Activated T-cell treated with anti-CD3 and anti-CD28 coated beads for 4 hours (primary cell): ENCODE data around the gene CEP85L.
"Not testable (repeated sequence)": the region's sequence is repeated elsewhere in the genome, so short reads cannot be mapped to it uniquely, and the experiment has no call there.

ENCODE experiments used
- DNase-seq: peaks from one replicate; pipeline ENCODE4 v3.0.0-alpha.2; 2020

CEP85L gene

DNA sequence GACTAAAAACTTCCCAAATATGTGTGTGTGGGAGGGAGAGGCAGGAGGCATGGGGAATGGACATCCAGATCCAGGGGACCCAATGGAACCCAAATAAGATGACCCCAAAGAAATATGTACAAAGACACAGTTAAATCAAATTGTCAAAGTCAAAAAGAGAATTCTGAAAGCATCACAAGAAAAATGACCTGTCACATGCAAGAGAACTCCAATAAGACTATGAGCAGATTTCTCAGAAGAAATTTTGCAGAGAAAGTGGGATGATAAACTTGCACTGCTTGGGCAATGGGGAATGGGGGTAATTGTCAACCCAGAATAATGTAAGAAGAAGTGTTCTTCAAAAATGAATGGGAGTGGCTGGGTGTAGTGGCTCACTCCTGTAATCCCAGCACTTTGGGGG, 162.8 kb downstream of the CEP85L start:
- DNase-seq: no peak

DNA sequence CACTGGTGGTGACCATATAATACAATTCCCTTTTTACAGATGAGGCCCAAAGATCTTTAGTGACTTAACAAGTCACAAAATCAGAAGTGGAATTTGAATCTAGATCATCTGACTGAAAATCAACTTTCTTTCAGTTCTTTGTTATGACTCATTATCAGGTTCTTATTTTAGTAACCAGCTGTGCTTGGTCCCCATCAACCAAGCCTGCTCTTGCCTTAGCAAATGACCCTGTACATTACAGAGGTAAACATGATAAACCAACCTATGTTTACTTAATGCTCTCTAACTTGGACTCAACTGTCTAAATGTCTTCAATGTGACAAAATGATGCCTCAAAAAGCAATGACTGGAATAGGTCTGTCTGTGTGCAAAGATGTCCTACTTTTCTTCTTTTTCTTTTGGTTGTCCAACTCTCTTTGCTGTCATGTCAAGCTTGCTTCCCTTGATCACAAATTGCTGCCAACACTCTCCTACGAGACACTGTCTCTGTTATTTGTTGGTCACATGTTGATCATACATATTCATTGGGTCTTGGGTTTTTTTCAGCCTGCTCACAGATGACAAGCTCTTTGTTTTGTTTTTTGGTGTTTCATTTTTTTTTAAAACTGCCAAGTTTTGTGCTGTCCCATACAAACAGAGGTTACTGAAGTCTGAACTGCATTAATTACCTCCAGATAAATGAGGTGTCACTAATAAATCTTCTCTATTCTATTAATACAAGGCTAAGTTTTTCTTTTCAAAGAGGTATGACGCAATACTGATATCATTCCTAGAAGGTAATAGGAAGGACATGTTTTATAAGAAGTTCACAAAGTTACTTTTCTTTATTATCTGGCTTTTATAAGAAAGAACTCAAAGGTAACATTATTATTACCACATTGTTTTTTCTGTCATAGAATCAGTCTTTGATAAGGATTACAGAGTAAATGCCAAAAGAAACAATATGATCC, 165.5 kb downstream of the CEP85L start:
- no peak for DNase-seq

DNA sequence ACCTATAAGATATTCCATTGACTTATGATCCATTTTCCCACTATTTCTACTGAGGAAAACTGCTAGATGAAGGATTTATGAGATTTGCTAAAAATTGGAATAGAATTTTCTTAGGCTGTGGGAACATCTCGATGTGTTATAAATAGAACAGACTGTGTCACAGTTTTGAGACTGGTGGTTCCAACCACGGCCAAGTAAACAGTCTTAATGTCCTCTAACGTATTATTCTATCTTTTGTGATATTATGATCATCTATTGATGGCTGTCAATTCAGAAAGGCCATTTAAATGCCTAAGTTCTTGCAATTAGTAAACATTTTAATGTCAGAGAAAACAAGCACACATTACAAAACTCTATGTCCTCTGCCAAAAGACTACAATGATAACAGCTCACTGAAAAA, 174.8 kb downstream of the CEP85L start:
- no peak for DNase-seq

DNA sequence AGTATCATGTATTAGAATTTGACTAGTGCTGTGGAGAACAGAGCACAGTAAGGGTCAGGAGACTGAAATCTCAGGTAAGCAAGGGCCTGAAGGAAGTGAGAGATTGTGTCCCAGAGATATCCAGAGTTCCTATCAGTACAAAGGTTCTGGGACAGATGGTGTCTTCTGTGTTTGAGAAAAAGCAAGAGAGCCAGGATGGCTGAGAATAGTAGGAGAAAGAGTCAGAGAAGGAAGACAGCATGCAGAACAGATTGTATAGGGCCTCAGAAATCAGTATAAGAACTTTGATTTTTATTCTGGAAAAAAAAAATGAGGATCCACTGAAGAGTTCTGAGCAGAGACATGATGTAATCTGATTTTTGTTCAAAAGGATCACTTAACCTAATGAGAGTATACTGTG, 178.1 kb downstream of the CEP85L start:
- no peak for DNase-seq

GRCh38 chr6:118469468-118469867, 181.9 kb downstream of the CEP85L start:
- no peak for DNase-seq

GRCh38 chr6:118468682-118469465, 182.5 kb downstream of the CEP85L start:
- no peak for DNase-seq

GRCh38 chr6:118467181-118467580, 184.2 kb downstream of the CEP85L start:
- DNase-seq: no peak

- DNase-seq: no peak
Measured at GRCh38 chr6:118464620-118465019, 186.8 kb downstream of the CEP85L start.

DNA sequence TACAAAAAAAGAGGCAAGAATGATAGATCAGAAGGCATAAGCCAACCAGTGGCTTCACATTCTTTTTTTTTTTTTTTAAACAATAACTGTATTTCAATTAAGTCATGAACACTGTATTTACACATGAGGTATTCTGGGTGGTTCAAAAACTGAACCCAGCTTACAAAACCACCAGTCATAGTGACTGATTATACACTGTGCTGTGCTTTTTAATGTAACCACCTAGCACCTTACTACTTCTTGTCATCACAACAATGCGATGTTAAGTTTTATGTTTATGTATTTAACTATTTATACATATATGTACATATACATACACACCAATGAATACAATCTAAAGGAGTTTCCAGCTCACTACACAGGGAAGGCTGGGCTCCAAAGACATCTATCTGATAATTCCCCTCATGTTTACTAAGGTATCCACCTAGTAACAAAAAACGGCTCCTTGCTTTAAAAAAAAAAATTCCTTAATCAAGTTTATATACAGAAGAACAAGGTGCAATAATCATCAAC, 190.4 kb downstream of the CEP85L start:
- DNase-seq: no peak

GRCh38 chr6:118456982-118457381, 194.4 kb downstream of the CEP85L start:
- DNase-seq: no peak

DNA sequence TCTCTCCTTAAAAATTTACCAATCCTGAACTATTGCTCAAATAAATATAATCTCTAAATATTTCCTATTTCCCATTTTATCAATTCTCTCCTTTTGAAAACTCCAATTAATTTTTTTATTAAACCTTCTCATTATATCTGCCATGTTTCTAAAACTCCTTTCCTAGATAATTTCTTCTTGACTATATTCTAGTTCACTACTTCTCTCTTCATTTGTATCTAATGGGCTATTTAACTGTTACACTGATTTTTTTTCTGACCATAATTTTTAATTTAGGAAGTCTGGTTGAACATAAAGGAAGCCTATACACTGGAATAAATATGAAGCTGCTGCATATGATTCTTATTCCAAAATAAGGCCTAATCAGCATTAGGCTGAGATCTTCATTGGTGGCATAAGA, 199.6 kb downstream of the CEP85L start:
- no peak for DNase-seq

DNA sequence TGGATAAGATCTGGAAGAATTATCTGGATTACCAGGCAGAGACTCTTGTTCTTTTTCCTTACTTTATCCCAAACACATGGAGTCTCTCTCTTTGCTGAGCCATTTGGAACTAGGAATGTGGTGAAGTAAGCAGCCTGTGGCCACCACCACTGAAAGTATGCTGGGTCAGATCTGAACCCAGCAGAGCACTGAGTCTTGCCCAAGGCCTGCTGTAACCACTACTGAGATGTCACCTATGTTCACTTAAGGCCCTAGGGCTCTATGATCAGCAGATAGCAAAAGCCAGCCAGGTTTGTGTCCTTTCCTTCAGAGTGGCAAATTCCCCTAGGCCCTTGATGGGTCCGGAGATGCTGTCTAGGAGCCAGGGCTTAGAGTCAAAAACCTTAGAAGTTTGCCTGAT, 206.6 kb downstream of the CEP85L start:
- DNase-seq: no peak

DNA sequence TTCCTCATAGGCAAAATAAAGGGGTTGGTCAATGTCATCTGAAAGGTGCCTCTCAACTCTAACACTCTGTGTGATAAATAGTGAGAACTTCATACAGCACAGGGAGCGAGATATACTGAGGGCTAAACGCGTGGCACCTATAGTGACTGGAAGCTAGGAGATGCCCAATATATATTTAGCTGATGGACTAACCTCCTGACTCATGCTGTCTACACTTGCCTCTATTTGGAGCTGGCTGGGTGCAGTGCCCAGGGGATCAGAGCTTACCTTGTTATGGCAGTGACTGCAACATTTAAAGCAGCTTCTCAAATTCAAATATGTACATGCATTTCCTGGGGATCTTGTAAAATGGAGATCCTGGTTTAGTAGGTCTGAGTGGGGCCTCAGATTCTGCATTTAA, 214.9 kb downstream of the CEP85L start:
- no peak for DNase-seq

DNA sequence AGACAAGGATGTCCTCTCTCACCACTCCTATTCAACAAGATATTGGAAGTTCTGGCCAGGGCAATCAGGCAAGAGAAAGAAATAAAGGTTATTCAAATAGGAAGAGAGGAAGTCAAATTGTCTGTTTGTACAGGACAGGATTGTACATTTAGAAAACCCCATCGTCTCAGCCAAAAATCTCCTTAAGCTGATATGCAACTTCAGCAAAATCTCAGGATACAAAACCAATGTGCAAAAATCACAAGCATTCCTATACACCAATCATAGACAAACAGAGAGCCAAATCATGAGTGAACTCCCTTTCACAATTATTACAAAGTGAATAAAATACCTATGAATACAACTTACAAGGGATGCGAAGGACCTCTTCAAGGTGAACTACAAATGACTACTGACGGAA, 217.2 kb downstream of the CEP85L start:
- not testable (repeated sequence) for DNase-seq

DNA sequence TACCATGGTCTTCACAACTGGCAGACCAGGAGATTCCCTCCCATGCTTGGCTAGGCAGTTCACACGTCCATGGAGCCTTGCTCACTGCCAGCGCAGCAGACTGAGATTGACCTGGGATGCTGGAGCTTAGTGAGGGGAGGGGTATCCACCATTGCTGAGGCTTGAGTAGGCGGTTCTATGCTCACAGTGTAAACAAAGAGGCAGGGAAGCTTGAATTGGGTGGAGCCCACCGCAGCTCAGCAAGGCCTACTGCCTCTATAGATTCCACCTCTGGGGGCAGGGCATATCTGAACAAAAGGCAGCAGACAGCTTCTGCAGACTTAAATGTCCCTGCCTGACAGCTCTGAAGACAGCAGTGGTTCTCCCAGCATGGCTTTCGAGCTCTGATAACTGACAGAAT, 230.1 kb downstream of the CEP85L start:
- DNase-seq: not testable (repeated sequence)

DNA sequence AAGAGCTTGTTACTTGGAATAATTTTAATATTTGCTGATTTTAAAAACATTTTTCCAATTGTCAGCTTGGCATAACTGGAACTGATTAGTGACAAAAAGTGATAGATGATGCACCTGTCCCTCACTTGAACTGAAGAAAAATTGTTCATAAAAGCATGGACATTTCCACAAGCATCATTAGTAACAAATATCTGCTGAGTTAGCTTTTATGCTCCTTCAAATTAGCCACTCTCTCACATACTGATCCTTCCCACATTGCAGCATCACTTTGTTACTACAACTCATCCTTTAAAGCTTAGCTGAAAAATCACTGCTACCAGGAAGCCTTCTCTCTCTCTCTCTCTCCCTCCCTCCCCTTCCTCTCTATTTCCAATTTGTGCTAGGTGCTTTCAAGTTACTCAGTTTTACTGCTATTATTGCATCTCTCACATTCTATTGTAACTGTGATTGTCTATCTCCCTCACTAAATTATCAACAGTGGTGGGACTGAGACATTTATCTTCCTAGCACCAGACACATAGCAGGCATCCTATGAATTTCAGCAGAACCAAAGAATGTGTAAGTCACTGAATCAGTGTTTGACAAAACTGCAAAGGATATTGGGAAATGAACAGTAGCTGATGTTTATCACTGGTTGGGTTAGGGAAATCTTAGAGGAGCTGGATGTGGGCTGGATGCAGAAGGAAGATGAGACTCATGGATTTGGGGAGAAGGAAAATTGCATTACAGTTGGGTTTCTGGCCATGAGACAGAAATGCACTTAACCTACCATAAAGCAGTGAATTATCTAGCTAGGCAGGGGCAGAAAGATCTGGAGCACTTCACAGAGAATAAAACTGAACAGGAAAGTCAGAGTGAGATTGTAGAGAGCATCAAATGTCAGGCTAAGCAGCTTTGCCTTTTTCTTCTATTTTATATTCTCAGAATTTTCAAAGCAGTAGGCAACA, 231.7 kb downstream of the CEP85L start:
- DNase-seq: no peak
